T follicular helper cell (primary cell): ENCODE measurements around the gene TPP1.

Source experiments
- DNase-seq: peaks from one replicate; pipeline ENCODE4 v3.0.0-alpha.2; 2020; ENCODE audit warnings: low read depth

Gene TPP1

DNA sequence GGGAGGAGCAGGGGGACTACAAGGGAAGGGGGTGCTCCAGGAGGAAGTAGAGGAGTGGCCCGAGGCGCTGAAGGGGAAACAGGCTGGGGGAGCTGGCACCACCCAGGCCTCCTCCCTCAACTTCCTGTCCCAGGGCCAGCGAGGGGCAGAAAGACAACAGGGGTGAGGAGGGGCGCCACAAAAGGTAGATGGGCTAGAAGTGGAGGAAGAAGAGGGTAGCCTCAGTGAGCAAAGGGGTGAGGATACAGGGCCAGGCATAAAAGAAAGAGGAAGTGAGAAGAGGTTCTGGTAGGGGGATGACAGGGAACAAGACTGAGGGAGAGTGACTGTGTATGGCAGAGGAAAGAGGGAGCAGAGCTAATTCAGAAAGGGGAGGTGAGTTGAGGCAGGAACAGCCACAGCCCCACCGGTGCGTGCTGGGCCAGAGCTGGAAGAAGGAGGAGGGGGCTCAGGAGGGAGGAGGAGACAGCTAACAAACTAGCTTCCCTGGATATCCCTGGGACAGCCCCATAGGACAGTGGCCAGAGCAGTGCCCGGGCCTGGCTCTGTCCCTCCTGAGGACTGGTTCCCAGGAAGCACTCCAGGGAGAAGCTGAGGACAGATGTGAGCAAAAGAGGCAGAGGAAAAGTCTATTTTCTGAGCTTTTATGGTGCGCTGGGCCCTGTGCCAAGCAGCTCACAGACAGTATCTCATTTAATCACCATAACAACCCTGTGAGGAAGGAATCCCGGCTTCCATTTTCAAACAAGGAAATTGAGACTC, 27.9 kb upstream of the TPP1 start:
- DNase-seq: no peak

DNA sequence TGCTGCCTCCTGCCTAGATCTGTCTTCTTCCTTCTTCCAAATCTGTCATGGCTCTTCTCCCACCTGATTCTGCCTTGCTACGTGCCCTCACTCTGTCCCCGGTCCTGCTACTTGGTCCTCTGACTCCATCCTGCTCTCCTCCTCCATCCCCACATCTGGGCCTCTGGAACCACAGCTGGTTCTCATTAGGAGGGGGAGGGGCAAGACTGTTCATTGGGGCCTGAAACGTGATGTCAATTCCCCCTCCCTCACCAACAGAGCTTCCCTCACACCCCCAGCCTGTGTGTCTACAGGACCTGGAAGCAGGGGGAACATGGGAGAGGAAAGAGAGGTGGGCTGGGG, 27.3 kb upstream of the TPP1 start:
- DNase-seq: no peak

DNA sequence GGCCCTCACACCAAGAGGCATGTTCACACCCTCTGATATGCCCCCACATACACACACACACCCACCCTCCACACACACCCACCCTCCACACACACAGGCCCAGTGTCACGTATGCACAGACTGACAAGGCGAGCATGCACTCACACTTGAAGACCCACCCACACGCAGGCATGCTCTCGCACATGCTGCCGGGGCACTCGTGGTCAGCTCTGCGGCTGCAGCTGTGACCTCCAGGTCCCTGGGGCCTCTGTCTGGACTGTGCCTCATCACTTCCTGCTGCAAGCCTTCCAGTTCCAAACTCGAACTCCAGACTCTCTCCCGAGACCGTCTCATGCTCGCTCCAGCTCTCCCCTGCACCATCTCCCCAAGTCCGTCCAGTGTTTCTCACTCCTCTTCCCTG, 26.8 kb upstream of the TPP1 start:
- no peak for DNase-seq

DNA sequence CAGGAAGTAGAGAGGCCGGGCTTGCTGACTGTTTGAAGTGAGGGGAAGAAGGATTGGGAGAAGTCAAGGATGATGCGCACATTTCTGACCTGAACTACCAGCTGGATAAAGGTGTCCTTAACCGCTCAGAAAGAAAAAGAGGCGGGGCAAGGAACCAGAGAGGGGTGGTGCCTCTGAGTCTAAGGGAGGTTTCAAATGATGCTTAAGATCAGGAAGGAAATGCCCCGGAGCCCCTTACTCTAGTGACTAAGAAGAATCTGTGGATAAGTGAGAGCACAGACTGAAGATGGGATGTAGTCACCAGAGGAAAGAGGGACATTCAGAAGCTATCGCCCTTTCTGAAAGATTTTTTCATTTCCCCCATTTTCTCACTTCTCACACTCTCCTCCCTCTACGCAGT, 23.7 kb upstream of the TPP1 start:
- DNase-seq: no peak

DNA sequence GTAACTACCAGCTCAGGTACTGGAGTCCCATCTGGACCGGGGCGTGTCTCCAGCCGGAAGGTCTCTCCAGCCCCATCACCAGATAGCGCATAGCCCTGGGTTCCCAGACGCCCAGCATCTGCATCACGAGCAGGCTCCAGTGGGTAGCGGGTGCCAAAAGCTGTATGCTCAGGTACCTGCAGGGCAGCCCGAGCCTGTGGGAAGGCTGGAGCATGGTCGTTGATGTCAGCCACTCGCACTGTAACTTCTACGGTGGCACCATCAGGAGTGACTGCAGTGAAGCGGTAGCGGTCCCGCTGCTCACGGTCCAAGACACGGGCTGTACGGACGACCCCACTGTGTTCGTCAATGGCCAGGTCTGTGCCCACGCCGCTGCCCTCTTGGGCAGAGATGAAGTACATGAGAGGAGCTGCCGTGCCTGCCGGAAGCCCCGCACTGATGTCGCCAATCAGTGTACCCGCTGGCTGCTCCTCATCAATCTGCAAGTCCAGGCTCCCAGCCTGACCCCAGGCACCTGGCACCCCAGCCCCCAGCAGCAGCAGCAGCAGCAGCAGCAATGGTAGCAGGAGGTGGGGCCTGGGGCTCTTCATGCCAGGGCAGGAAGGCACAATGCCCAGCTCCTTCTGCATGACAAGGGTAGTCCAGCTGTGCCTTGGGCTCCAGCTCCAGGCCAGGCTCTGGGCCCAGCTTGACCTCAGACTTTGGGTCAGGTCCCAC, 21.9 kb upstream of the TPP1 start:
- DNase-seq: no peak

DNA sequence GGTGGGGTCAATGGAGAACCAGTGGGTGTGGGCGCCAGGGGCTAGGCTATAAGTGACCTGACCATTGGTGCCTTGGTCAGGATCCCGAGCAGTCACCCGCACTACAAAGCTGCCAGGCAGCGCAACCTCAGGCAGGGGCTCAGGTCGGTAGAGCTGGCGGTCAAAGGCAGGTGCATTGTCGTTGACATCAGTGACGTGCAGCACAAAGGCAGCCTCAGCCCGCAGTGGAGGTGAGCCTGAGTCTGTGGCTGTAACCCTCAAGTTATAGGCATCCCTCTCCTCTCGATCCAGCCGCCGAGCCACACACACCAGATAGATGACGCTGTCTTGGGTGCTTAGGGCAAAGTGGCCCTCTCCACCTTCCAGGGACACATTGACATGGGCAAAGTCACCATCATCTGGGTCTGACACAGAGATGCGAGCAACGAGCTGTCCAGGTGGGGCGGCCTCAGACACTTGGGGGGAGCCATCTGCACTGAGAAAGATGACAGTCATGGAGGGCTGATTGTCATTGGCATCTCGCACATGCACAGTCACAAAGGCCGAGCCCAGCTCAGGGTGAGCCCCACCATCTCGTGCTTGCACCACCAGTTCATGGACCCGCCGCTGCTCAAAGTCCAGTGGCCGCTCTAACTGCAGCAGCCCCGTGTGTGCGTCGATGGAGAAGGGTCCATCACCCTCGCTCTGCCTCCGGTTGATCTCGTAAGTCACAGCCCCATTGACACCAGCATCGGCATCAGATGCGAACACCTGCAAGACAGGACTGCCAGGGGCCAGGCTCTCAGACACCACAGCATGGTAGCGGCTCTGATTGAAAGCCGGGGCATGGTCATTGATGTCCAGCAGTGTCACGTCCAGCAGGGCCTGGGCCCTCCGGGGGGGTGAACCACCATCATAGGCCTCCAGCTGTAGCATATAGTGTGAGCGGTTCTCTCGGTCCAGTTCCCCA, 21.1 kb upstream of the TPP1 start:
- no peak for DNase-seq

DNA sequence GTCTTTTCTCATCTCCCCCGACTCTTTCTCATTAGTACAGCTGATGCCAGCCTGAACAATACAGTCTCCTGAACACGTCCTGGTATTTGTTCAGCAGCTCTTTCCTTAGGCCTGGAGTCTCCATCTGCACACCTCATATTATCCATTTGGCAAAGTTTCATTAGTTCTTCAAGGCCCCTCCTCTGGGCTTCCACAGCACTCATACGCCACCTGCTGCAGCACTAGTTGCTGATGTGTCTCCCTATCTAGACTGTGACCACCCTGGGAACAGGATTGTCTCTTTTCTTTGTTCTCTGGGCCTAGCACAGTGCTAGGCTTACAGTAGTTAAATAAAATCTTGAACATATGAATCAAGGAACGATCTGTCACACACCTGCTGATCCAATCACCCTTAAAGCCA, 19.2 kb upstream of the TPP1 start:
- no peak for DNase-seq

DNA sequence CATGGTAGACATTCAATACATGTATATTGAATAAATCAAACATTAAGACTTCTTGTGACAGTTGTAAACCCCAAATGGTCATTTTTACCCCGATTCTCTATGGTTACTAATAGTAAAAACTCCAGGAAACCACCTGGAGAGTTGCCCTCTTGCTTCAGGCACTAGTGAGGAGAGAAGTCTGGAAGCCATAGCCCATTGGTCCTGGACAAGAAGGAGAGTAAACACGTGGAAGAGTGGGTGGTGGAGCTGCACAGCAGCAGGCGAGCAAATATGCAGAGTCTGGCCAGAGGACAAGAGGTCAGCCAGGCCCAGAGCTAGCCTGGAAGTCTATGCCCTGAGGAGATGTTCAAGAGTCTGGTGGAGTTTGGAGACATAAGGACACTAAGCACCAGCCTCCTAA, 18.6 kb upstream of the TPP1 start:
- DNase-seq: no peak

DNA sequence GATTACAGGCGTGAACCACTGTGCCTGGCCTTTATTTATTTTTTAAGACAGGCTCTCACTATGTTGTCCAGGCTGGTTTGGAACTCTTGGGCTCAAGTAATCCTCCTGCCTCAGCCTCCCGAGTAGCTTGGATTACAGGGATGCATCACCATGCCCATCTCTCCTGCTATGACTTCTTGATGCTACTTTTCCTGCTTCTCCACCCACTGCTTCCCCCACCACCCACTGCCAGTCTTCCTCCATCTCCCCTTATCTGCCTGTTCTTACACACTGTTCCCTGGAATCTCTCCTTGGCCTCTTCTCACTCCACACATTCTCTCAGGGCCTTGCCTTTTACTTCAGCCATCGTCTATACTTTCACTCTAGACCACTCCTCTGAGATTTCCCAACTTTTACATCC, 17.3 kb upstream of the TPP1 start:
- DNase-seq: no peak

DNA sequence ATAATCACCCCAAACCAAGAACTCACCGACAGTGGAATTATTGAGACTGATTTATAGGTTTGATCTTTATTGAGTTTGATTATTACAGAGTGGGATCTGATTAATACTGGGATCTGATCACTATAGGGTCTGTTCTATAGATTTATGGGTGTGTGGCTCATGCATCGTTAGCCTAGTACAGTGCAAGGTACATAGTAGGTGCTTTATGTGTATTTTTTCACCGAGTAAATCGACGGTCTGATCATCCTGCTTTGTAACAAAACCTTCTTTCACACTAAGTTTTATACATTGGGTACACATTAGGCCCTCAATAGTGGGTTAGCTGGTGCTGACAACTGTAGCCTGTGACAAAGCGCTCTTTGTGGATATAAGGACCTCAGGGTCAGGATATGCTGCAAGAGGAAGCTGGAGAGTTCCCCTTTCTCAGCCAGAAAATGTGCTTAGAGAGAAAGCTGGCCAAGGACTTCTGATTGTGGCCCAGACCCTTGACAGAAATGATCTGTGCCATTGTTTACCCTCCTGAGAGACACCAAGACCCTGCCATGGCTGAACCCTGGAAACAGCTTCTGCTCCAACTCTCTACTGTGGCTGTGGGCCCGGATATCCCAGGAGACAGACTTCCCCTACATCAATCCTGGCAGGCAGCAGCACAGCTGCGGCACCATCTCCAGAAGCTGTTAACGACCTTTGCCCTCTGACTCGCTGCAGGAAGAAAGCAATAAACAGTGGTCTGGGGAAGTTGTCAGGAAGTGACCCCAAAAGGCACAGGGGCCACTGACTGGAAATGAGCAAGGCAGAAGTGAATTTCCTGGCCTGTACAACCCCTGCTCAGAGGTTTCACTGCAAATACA, 16.1 kb upstream of the TPP1 start:
- no peak for DNase-seq

DNA sequence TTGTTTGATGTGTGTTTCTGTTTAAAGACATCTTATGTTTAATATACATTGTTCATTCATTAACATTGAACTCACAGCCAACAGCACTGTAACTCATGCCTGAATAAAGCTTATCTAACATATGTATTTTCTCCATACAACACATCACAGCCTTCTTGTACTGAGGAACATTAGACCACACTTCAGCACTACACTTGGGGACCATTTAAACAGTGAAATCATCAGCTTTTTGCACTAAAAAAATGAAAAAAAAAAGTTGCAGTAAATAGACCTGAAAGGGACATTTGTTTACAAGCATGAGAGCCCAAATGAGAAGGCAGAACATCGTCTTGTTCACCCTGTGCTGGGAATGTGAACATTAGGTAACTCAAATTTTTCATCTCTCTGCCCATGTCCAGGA, 15.3 kb upstream of the TPP1 start:
- DNase-seq: no peak

DNA sequence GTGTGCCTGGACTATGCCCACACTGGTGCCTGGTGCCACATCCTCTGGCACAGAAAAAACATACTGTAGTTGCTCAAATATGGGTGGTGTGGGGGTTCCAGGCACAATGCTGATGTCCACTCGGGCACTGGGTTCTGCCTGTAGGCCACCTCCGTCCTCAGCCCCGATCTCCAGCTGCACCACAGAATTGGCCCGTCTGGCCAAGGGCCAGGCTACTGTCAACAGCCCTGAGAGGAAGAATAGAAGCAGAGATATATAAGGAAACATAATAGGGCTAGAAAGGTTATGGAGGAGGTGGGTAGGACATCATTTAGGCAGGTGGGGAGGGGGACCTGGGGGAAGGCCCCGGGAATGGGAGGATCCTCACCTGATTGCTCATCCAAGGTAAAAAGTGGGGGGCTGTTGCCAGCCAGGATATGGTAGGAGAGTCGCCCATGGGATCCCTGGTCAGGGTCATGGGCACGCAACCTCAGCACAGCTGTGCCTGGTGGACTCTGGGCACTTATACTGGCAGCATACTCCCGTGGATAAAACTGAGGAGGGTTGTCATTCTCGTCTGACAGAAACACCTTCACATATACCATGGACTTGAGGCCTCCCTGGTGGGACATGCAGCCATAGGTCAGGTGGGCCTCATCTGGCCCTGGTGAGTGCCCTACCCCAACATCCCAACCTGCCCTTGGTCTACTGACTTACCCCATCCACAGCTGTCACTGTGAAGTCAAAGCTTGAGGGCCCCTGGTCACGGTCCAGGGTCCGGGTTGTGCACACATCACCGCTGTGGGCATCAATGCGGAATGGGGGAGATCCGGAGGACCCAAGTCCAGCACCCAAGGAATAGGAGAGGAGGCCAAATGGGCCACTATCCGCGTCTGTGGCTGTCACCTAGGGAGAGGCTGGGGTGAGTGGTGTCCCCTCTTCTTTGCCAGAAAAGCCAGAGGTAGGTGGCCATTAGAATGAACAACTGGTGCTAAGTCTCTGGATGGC, 14.5 kb upstream of the TPP1 start:
- DNase-seq: no peak

DNA sequence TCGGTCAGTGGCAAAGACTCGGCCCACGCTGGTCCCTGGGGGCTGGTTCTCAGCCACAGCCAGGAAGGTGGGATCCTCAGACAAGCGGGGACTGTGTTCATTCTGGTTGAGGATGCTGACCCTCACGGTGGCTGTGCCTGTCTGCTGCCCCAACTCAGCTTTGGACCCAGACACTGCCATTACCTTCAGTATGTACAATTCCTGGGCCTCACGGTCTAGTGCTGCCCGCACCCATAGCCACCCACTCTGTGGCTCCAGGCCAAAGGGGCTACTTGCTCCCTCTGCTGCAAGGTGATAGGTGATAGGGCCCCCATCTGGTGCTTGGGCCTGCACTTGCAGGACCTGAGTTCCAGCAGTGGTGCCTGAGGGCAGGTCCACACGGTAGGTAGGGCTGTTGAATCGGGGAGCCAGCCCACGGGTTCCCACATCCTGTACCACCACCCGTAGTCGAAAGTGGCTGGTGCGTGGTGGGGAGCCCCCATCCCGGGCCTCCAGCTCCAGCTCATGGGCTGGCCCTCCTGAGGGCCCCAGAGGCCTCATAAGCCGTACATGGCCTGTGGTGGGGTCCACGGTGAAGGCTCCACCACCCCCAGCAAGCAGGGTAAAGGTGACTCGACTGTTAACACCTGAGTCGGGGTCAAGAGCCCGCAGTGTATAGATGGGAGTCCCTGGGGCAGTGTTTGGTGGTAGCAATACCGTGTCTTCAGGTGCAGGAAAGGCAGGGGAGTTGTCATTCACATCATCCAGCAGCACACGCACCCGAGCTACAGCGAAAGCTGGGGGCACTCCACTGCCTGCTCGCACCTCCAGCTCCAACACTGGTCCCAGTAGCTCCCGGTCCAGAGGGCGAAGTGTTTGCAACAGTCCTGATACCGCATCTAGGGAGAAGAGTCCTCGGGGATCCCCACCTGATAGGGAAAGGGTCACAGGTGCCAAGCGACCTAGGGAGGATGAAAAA, 13.2 kb upstream of the TPP1 start:
- no peak for DNase-seq

DNA sequence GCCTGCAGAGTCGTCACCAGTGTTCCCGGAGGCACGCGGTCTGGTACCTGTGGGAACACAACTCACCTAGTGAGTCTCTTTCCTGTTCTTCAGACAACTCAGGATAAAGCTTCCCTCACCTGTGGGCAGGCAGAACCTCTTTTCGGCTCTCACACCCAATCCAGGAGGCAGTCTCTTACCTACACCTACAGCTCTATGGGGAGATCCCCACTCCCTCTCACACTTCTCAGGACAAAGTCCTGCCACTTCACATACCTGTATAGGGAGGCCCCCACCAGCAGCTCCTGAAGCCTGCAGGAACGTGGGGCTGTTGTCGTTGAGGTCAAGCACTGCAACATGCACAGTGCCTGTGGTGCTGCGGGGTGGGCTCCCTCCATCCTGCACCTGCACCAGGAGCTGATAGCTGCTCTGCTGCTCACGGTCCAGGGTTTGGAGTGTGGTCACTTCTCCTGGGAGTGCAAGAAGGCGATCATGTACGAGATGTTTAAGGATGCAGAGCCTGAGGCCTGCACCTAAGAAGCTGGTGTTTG, 12.2 kb upstream of the TPP1 start:
- DNase-seq: no peak

DNA sequence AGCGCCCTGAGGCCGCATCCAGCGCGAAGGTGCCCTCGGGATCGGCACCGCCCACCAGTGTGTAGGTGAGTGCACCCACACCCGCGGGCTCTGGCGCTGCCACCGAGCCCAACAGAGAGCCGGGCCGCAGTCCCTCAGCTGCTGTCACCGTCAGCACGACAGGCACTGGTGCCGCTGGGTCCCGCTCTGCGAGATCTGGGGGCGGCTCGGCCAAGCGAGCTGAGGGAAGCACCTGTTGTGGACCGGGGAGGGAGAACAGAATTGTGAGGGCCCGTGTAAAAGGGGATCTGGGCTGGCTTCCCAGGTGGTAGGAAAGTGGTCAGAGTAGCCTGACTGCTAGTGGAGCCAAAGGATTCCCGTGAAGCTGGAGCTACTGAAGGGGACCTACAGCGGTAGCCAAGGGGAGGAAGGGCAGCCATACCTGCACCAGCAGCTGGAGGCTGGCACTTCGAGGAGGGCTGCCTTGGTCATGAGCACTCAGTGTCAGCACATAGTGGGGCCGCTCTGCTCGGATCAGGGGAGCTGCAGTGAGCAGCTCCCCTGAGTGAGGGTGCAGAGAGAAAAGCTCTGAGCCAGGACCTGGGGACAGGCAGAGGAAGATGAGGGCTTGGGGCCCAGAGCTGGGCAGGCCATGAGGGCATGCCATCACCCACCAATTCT, 11.5 kb upstream of the TPP1 start:
- DNase-seq: no peak

DNA sequence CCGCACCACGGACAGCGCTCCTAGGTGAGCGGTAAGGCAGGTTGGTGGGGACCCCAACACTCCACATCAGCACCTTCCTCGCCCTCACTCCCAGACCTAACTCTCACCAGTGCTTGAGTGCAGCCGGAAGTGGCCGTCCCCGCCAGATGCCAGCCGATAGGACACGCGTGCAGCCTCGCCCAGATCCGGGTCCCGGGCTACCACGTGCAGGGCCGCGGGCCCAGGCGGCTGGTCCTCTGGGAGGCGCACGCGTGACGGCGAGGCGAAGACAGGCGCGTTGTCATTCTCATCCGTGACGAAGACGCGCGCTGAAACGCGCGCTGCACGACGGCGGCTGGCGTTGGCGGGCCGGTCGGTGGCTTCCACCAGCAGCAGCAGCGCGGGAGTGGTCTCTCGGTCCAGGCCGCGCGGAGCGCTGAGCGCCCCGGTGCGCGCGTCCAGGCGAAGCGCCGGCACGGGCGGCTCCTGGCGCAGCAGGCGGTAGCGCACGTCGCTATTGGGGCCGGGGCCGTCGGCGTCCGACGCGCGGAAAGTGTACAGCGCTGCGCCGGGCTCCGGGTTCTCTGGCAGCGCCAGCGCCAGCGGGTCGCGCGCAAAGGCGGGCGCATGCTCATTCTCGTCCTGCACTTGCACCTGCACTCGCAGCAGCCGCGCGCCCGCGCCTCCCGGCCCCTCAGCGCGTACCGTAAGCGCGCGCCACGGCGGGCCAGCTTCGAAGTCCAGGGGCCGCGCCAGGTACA, 10.8 kb upstream of the TPP1 start:
- DNase-seq: no peak

DNA sequence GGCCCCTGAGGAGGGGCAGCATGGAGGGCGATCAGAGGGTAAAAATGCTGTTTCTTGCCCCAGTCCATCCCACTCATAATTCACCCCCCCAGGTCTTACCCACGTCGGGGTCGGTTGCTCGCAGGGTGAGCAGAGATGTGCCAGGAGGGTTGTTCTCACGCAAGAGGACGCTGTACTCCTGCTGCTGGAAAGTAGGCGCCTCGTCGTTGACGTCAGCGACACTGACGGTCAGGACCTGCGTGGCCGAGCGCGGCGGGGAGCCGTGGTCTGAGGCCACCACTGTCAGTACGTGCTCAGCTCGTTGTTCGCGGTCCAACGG, 10.3 kb upstream of the TPP1 start:
- no peak for DNase-seq

DNA sequence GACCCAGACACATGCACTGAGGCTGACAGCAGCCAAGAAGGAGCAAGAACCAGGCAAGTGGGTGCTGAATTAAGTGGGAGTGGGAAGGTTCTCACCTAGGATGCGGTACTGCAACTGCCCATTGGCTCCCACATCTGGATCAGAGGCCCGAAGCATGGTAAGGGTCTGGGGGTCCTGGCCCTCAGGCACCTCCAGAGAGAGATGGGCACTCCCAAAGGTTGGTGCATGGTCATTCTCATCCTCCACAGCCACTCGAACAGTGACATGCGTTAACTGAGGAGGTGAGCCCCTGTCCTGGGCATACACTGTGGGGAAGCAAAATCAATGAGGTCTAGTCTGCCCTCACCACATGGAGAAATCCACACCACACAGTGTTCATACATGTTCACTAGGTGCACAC, 9.3 kb upstream of the TPP1 start:
- DNase-seq: no peak
